Fibroblast of pulmonary artery (primary cell): ENCODE data around the gene DLGAP5.

ENCODE experiments used
- DNase-seq: peaks from one replicate; pipeline ENCODE4 v3.0.0-alpha.2; 2010; ENCODE audit warnings: low read depth
- H3K4me3 ChIP-seq: replicated peaks from 2 replicates; pipeline ENCODE4 v1.5.1; 2011; ENCODE audit warnings: low read depth, mild to moderate bottlenecking, control low read depth, low read length, moderate library complexity
- CTCF ChIP-seq: IDR thresholded peaks from 2 replicates; pipeline ENCODE4 v1.5.1; 2011; ENCODE audit warnings: mild to moderate bottlenecking, control low read depth, low read length, inconsistent platforms; ENCODE audit errors: missing control alignments

The DLGAP5 gene

GRCh38 chr14:55201219-55202101 lies 10.1 kb upstream of the DLGAP5 start:
- DNase-seq, result no peak
- no peak for TF ChIP-seq CTCF
- H3K4me3 ChIP-seq, result no peak overlapping the region

- no peak for TF ChIP-seq CTCF
- no peak overlapping the region for H3K4me3 ChIP-seq
- no peak for DNase-seq
Measured at GRCh38 chr14:55200651-55201050, 9.3 kb upstream of the DLGAP5 start.

DNA sequence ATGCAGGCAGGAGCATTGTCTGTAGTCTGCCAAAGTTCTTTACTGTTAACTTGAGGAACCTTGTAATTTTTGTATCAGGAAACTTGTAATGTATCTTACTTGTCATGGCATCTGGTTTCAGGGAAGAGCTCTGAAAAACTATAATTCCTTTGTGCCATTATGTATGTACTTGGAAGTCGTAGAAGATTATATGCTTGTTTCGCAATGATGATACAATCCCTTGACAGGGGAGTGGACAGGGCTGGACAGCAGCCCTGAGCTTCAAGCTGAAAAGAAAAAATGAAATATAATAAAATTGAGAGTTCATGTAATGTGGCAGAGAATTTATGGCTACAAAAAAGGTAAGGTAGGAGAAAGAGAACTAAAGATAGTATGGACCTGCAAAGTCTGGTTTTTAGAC lies 7.4 kb upstream of the DLGAP5 start:
- DNase-seq, result peak; percentile 58
- H3K4me3 ChIP-seq, result no peak overlapping the region
- no peak for TF ChIP-seq CTCF

GRCh38 chr14:55194656-55195355 lies 3.4 kb upstream of the DLGAP5 start:
- no peak for TF ChIP-seq CTCF
- no peak for DNase-seq
- H3K4me3 ChIP-seq, result no peak overlapping the region

- no peak for TF ChIP-seq CTCF
- no peak for DNase-seq
- peak overlapping the region; percentile 78 for H3K4me3 ChIP-seq
Measured at GRCh38 chr14:55192054-55192621, 753 bp upstream of the DLGAP5 start.

- peak; percentile 5 for DNase-seq
- H3K4me3 ChIP-seq, result peak overlapping the region; percentile 78
- no peak for TF ChIP-seq CTCF
Measured at GRCh38 chr14:55190906-55191202, 531 bp downstream of the DLGAP5 start.
